HT1080 (cell line): ENCODE results near the gene ERMP1. TPM values are rescaled to one million over a fixed set of nuclear protein-coding genes. Genes with fewer than 3 reads are reported as not detected.

Experiments
- DNase-seq: peaks from one replicate; pipeline ENCODE4 v3.0.0-alpha.2; 2015; ENCODE audit warnings: low read depth
- total RNA-seq: library from RNA; depleted of rRNA; stranded (reverse); fragments of >200 nt; shearing (Covaris generic); gene quantifications from 2 replicates; pipeline ENCODE4 v1.2.3, GENCODE V29; 2014

ERMP1 gene
- total RNA-seq, 1 experiment from 2014 or later, result 12.7 TPM

DNA sequence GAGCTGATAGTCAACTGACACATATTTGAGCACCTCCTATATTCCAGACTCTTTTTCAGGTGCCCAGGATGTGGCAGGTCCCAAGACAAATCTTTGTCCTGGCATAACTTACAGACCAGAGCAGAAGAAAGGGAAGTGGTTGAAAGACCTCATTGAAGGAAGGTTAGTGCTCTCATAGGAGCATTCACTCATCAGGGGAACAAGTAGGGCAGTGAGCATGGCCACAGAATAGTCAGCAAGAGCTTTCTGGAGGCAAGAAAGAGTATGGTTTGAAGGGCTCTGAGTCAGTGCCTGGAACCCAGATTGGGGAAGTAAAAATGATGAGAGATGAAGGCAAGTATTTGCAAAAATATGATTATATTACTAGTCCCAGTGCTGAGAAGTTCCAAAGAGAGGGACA lies 25.0 kb upstream of the ERMP1 start:
- no peak for DNase-seq

DNA sequence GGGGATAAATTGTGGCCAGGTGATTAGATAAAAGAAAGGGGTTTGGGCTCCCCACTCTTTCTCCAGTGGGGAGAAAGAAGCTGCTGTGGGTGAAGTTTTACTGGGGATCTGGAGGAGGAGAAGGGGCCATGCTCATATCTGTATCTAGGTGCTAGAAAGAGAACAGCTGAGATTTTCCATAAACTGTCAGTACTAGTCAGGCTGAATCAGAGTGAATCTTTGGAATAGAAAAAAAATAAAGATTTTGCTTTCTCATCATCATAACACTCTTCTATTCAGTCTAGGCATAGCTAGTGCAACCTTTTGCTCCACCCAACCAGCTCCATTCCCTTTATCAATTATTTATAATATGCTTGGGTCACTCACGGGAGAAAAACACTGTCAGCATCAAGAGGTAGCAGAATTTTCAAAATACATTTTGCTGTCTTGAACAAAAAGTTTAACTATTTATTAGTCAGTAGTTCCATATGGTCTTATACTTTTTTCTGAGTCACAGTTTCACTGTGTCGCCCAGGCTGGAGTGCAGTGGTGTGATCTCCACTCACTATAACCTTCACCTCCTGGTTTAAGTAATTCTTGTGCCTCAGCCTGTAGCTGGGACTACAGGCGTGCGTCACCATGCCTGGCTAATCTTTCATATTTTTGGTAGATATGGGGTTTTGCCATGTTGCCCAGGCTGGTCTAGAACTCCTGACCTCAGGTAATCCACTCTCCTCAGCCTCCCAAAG lies 21.3 kb upstream of the ERMP1 start:
- DNase-seq, result no peak

DNA sequence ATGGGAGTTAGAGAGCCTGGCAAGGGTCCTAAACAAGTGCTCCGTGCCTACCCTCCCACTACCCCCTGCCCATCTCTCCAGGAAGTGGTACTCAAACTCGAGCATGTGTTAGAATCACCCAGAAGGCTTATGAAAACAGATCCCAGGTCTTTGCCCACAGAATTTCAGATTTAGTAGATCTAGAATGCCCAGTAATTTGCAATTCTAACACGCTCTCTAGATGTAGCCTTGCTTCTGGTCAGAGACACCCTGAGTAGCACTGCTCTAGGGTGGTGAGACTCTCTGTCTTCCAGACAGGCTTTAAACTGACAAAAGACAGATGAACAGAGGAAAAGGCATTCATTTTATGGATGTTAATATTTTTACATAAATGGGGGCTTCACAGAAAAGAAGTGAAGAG lies 20.7 kb upstream of the ERMP1 start:
- DNase-seq, result no peak

DNA sequence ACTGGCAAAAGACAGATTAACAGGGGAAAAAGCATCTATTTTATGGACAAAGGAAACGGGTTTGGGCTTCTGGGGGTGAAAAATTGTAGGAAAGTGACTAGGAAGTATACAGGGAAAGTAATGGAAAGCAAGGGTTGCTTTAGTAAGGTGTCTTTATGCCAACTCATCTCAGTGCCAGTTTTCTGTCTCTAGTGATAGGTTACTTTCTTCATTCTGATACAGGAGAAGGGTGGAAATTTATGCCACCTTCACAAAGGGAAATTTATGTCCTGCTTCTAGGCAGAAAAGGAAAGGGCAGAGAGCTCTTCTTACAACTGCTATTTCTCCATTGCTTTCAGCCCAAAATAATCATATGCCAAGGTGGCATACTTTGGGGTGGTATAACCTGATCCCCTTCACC lies 20.1 kb upstream of the ERMP1 start:
- no peak for DNase-seq

DNA sequence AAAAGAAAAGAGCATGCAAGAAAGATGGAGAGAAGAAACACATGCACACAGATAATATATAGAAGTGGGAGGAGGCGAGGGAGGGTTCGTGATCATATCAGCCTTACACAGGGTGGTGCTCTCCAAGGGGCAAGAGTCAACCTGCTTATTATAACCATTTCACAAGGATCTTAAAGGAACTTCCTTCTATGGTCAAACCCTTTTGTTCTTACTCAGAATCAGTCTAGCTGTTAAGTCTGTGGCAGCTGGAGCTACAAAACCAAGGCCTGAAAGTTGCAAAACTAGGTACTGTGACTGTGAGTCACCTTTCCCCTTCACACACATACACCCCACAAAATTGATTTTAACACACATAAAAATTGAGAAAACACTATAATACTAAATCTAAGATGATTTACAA lies 18.5 kb upstream of the ERMP1 start:
- DNase-seq, result peak; percentile 47

DNA sequence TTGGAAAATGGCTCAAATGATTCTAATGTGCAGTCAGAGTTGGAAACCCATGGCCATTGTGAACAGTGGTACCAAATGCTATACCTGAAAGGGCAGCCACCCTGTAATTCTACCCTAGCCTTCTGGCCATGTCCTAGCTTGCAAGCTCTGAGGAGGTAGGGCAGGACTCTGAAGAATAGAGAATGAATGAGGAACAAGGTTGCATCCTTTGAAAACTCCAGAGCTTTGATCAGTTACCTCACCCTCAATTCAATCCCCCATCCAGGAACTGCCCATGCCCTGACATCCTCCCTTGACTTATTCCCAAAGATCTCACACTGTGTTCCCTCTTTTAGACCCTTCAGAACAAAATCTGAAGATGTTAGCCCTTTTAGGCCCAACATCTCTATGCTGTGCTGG lies 17.8 kb upstream of the ERMP1 start:
- no peak for DNase-seq

DNA sequence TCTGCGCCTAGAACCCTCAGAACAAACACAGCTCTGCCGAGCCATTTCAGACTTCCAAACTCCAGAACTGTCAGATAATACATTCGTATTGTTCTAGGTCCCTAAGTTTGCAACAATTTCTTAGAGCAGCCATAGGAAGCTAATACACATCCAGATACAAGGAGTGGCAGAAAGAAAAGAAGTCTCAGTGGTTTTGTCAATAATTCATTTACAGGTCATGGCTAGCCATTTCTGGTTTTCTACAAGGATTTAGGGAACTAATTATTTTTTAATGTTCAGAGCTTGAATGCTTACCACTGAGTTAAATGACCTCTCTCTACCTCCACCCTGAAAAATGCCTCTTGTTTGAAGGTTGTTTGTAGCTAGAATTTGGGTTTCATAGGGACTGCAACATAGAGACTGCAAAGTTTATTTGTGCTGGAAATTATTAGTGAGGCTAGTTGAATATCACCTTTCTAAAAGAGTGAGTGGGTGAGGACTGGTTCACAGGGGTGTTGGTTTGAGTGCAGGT lies 15.5 kb upstream of the ERMP1 start:
- no peak for DNase-seq

DNA sequence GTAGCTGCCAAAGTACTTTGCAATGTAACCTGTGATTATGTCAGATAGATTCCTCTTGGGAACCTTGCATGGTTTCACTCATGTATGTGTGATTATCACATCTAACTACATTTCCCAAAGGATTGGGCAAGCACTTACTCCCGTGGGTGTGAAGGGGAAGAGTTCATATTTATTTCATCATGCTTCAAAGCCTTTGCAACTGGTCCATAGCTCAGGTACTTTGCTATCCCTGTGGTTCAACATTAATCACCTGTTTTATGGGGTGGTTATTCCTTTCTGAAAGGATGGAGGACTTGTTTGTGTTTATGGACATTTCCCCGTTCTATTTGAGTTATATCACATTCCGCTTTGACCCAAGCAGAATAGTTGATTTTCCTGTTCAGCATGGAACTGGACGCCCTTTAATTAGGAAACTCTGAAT lies 13.6 kb upstream of the ERMP1 start:
- DNase-seq, result no peak

DNA sequence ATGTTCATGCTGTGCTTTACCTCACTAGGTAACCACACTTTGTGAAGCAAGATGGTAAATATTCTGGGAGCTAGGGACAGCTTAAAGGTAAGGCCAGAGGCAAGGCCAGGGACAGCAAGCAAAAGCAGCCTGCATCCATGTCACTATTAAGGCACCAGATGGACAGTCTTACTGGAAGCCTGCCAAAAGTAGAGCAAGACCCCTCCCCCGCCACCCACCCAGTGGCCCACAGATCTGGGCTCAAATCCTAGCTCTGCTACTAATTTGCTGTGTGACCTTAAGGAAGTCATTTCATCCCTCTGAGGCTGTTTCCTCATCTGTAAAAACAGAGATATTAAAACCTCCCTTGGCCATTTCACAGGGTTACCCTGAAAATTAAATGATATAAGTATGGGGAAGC lies 13.2 kb upstream of the ERMP1 start:
- DNase-seq, result no peak

DNA sequence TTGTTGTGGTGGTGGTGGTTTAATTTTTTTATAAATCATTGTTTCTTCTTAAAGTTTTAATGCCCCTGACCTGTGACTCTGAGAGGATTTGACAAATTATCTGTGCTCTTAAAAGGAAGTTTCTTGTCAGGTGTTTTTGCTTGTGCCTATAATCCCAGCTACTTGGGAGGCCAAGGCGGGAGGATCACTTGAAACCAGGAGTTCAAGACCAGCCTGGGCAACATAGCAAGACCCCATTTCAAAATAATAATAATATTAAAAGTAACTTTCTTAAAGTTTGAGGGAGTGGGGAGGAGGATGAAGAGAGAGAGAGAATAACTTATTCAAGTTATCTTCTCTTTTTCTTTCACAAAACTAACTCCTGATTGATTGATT lies 12.2 kb upstream of the ERMP1 start:
- DNase-seq, result no peak

DNA sequence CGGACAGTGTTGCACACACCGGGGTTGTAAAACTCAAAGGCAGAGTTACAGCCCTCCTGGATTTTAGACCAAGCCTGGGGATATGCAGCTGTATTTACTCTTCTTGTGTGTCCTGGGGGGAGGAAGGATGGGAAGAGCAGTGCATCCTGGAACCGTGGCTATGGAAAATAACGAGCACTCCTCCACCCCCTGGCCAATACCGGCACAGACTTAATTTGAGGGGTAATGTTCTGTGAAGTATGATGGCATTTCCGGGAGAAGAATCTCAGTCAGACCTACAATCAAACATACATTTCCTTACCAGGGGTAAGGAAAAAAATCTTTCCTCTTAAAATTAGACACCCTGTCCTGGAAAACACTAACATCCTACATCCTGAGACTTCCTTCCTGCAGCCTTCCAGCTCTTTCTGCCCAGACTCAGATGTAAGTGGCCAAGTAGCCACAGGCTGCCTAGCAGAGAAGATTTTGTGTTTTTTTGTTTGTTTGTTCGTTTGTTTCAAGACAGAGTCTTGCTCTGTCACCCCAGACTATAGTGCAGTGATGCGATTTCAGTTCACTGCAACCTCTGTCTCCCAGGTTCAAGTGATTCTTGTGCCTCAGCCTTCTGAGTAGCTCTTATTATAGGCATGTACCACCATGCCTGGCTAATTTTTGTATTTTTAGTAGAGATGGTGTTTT lies 11.0 kb upstream of the ERMP1 start:
- peak; percentile 38 for DNase-seq

DNA sequence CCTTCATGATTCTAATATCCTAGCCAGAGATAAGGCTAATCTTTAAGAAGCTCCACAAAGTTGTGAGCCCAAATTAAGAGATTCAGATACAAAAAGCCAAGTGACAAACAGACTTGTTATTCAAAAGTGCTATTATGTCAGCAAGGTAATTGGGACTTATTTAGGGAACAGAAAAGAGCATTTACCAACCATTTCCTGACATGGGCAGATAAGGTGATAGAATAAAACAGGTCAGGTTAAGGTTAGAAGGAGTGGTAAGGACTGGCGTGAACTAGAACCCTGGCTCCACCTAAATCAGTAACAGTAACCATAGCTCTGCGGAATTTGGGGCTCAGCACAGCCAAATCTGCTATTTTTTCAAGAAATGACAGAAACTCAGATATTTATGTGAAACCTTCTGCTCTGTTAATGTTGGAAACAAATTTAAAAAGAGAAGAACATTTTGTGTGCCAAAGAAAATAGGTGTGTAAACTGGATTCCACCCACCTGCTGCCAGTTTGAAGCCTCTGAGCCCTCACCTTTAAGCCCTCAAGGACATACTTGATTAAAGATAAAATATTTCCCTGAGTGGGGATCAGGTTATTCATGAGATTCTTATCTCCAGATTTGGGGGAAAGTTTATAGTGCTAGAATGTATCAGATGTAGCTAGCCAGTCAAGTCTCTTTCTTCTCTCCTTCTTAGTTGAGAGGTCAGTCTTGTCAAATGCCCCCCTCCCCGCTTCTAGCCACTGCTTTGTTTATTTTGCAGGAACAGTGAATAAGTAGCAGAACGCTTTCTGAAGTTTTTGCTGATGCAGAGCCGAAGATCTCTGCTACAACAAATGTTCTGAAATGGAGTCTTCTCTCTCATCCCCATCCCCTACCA lies 10.2 kb upstream of the ERMP1 start:
- DNase-seq, result no peak

DNA sequence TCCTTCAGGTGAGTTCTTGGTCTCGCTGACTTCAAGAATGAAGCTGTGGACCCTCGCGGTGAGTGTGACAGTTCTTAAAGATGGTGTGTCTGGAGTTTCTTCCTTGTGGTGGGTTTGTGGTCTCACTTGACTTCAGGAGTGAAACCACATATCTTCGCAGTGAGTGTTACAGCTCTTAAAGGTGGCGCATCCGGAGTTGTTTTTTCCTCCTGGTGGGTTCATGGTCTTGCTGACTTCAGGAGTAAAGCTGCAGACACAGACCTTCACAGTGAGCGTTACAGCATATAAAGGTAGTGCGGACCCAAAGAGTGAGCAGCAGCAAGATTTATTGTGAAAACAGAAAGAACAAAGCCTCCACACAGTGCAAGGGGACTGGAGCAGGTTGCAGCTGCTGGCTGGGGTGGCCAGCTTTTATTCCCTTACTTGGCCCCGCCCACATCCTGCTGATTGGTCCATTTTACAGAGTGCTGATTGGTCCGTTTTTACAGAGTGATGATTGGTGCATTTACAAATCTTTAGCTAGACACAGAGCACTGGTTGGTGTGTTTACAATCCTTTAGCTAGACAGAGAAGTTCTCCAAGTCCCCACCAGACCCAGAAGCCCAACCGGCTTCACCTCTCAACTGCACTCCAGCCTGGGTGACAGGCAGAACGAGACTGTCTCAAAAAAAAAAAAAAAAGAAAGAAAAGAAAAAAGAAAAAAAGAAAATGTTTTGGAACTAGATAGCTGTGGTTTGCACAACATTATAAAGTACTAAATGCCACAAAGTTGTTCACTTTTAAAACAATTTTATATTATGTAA lies 9.1 kb upstream of the ERMP1 start:
- no peak for DNase-seq

DNA sequence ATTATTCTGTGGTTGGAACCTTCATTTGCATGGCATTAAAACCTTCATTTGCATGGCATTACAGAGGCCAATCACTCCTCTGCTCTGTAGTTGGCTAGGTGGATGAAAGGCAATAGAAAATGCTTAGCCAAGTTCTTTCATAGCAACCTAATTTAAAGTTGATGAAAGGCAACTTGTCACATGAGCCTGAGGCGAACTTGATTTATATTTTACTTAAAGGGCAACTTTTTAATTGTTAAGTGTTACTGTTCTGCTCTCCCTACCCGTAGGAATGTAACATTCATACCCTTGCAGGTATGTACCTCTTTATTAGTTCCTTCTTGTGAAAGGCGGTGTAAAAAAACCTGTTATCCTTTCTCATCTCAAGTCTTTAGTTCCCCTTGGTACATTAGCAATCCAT lies 7.9 kb upstream of the ERMP1 start:
- no peak for DNase-seq

DNA sequence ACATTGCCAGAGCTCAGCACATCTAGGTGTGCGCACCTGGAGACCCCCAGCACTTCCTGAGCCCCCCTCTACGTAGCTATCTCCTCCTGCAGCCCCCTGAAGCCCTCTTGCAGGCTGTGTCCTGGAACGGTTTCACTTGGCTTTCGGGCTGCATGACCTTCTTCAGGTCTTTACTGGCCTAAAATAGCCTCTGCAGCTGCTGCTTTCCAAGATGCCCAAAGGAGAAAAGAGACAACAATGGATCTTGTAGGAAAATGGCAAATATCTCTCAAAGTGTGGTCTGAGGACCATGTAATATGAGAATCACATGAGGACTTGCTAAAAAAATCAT lies 6.6 kb upstream of the ERMP1 start:
- DNase-seq, result no peak

DNA sequence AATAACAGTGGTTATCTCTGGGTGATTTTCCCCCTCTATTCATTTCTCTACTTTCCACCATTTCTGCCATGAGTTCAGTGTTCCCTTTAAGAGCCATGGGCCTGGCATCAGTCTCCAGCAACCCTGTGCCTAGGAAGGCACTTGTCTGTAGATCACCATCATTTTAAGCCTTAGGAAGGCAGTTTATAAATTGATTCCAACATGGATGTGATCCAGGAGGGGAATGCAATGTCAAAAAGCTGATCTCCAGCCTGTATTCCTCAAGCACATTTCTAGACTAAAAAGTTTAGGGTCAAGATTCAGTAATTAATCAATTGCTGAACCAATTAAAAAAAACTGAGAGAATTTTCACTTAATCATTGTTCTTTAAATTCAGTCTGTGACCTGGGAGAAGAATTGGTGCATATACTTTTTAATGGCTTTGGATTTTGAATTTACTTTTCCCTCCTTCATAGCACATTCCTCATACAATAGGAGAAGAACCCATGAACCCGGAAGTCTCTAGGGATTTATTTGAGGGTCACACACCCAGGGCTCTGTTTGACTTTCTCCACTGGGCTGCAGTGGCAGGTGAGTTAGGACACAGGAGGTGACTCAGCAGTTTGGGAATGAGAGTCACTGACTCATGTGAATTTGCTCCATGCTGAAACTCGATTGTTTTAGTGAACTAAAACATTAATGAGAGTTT lies 6.1 kb upstream of the ERMP1 start:
- peak; percentile 82 for DNase-seq

DNA sequence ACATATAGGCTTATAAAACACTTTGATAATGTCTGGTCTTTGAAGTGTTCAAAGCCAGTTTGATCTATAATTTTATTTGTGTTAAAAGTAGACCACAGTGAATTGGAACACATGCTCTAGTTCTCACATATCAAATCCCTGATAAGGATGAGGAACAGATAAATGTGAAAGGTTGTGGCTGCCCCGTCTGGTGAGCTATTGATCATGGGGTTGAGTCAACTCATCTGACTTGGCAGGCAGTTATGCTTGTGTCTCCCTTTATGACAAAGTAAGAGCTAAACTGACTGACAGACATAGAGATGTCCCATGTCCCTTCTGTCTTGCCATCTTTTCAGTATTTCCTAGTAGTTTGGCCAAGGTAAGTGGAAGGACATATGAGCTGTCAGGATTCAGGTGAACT lies 2.9 kb upstream of the ERMP1 start:
- no peak for DNase-seq

DNA sequence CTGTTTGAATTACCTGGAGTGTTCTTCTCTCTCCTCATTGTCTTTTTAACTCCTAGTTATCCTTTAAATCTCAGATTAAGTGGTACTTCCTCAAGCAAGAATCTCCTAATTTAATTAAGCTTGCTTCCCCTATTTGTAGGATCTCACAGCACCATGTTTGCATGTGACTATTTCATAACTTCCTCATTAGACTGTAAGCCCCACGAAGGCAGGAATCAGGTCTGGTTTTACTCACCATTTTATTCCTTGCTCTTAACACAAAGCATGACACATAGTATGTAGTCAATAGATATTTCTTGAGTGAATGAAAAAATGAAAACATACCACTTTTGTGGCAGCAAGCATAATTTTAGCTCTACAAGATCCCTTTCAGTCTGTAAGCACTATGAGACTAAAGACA lies 1.3 kb upstream of the ERMP1 start:
- DNase-seq, result no peak

DNA sequence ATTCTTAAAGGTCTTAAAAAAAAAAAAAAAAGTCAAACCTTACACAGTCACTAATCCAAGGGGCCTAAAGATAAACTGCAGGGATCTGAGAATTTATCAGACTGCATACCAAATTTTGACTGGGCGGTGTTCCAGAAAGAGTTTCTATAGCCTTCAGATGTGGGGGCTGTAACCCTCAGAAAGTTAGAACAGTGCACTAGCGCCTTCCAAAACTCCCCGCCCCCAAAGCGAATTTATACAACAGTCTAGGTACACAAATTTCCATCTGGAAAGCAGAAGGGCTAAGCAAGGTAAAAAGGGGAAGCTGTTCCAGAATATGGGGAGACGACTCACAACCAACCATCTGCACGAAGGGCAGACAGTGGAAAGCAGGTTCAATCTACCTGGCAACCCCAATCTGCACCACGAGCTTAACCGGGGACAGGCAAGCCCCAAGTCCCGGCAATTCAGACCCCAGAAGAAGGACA lies 813 bp downstream of the ERMP1 start:
- no peak for DNase-seq

DNA sequence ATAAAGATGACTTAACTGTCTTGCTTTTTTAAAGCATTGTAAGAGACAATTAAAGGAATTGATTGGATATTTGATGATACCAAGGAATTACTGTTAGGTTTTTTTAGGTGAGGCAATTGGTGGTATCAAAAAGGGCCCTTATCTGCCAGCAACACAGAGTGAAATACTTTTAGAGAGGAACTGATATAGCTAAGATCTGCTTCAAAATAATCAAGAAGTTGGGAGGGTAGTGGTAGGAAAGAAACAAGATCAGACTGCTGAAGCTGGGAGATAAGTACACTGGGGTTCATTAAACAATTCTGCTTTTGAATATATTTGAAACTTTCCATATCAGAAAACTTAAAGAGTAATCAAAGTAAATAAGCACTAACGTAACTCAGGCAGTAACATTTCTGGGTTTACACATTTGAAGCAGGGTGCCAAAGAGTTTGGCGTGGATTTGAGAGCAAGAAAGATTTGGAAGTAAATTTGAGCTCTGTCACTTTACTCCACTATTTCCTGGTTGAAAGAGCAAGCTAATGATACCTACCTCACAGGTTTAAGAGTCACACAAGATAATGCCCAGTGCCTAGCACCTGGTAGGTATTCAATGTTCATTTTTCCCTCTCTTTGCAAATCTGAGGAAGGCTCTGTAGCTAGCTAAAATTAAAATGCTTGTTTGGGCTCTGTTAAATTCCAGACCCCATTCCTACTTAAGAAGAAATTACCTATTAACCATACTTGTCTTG lies 6.9 kb downstream of the ERMP1 start:
- DNase-seq, result no peak
